ENCODE data around the gene EXOC4. TPM values are rescaled to one million over a fixed set of nuclear protein-coding genes. Genes with fewer than 3 reads are reported as not detected.

Gene EXOC4
- total RNA-seq, 1 experiment from 2014 or later = 75.8 TPM

GRCh38 chr7:133282094-133282493 is 29.2 kb downstream of the EXOC4 start:
- no peak for DNase-seq
- Histone ChIP-seq H3K23me2 (ENCODE audit: insufficient read length, low read depth, low read length, poor library complexity, severe bottlenecking) (no peaks in the 10 kb centered on the region), H2BK12ac (ENCODE audit: insufficient read length, low read depth, low read length) (no peak overlapping the region), H3K4me1 (ENCODE audit: insufficient read depth, low read length) (no peaks in the 10 kb centered on the region), H3K27ac (ENCODE audit: insufficient read length, low read depth, low read length) (no peak overlapping the region), H4K5ac (ENCODE audit: insufficient read length, low read depth, low read length) (no peak overlapping the region), H3K14ac (ENCODE audit: insufficient read depth, low read length) (no peak overlapping the region), H2AK5ac (ENCODE audit: insufficient read length, low read length) (no peak overlapping the region), H3K79me1 (ENCODE audit: insufficient read depth, low read depth, low read length, poor library complexity, severe bottlenecking) (peaks cover 2% of the 10 kb centered on the region), H4K8ac (replicated peaks; ENCODE audit: insufficient read length, low read depth, low read length) (no peak overlapping the region), H2AFZ (ENCODE audit: low read length) (no peak overlapping the region), H3K79me2 (ENCODE audit: insufficient read depth, low read length) (no peaks in the 10 kb centered on the region), H2BK20ac (ENCODE audit: low read depth, low read length, poor library complexity, severe bottlenecking) (no peak overlapping the region), H3K4ac (ENCODE audit: low read depth, low read length) (no peak overlapping the region), H2BK15ac (ENCODE audit: low read depth, low read length) (no peak overlapping the region), H3K23ac (ENCODE audit: insufficient read length, low read depth, low read length) (no peak overlapping the region), H4K91ac (ENCODE audit: insufficient read length, low read depth, low read length) (no peak overlapping the region), H3K18ac (ENCODE audit: insufficient read length, low read depth, low read length) (no peak overlapping the region), H3K27me3 (ENCODE audit: insufficient read depth, low read length) (no peaks in the 10 kb centered on the region), H3K9ac (ENCODE audit: extremely low read depth, insufficient read length, low read length) (no peak overlapping the region), H2BK120ac (ENCODE audit: low read depth, low read length, poor library complexity, severe bottlenecking) (no peak overlapping the region), H3K9me3 (ENCODE audit: control insufficient read depth, low read depth, low read length) (no peaks in the 10 kb centered on the region), H3K4me2 (ENCODE audit: insufficient read depth, insufficient read length, low read length) (no peak overlapping the region), H3T11ph (ENCODE audit: low read length) (no peak overlapping the region), H3K56ac (ENCODE audit: insufficient read length, low read depth, low read length) (no peak overlapping the region), H2BK5ac (ENCODE audit: insufficient read length, low read length) (no peak overlapping the region), H4K20me1 (ENCODE audit: control insufficient read depth, insufficient read depth, insufficient read length) (no peaks in the 10 kb centered on the region)
- Mint-ChIP-seq H3K4me3 (no peak overlapping the region), H3K27ac (peak overlapping the region in 2 of 3 experiments; percentile 63 to 88; a peak in 3 of 7 replicates), H3K4me1 (0 out of 4 replicates have a peak, but pooled peaks cover 2 to 3% of the 10 kb centered on the region in 2 experiments), H3K36me3 (ENCODE audit: insufficient read depth in 1 of 3, low read depth in 3 of 3) (peaks cover 17 to 28% (median 26%) of the 10 kb centered on the region in 3 experiments), H3K9me3 (no peaks in the 10 kb centered on the region), H3K27me3 (ENCODE audit: low read depth) (no peaks in the 10 kb centered on the region)
- TF ChIP-seq CTCF (conservative IDR thresholded peaks at IDR 0.05) = no peak
- WGBS (ENCODE audit: extremely low coverage, insufficient read length, low lambda C conversion rate) = no CpG with 5 or more reads among the region's 1 CpG
